ENCODE measurements around the gene ARHGAP28. TPM values are rescaled to one million over a fixed set of nuclear protein-coding genes. Genes with fewer than 3 reads are reported as not detected.

ARHGAP28 gene
- total and polyA plus RNA-seq, 4 experiments from 2014 or later: not detected

DNA sequence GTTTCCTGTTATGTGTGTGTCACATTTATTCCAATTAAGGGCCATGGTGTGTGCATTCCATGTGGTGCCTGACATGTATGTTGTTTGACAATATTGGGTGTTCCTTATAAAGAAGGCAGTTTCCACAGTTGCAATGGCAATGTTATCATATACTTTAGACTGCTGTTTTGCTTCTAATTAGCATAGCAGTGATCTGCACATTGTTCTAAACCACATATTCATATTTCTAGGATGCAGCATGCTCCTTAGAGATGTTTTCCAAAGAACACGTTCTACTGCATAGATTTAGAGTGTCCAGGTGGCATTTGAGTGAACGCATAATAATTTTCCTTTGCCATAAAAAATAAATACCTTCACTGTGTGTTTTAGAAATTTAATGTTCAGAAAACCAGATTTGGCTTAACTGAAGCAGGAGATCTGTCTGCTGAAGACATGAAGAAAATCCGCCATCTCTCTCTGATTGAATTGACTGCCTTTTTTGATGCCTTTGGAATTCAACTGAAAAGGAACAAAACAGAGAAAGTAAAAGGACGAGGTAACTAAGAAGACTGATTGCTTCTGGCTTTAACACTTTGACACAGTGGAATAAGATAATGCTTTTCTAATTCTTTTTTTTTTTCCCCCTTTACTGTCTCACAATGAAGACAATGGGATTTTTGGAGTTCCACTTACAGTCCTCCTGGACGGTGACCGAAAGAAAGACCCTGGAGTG is 143.7 kb downstream of the ARHGAP28 start:
- ChIA-PET POLR2A (ENCODE audit: partially characterized antibody) (no interaction called here), CTCF (ENCODE audit: partially characterized antibody) (no interaction called here)
- Histone ChIP-seq H3K27me3 (ENCODE audit: insufficient read depth, low read length) (no peaks in the 10 kb centered on the region), H3K27ac (ENCODE audit: low read depth, low read length) (no peak overlapping the region), H3K4me3 (ENCODE audit: low read length in 2 of 2) (no peak overlapping the region), H3K36me3 (ENCODE audit: insufficient read depth, low read length) (no peaks in the 10 kb centered on the region), H3K4me1 (ENCODE audit: insufficient read depth, low read length) (no peaks in the 10 kb centered on the region), H3K9me3 (ENCODE audit: control insufficient read depth in 1 of 2, low read length in 2 of 2) (no peaks in the 10 kb centered on the region)
- no peaks in the 10 kb centered on the region for H3K4me1 Mint-ChIP-seq
- no peak overlapping the region for H3K27ac Mint-ChIP-seq
- intact Hi-C loops (cut with micrococcal nuclease): no loop called here
- no peak overlapping the region for H3K4me3 Mint-ChIP-seq
- DNase-seq: no peak
- peaks cover 0 to 2% of the 10 kb centered on the region in 2 donors for H3K27me3 Mint-ChIP-seq
- peaks cover 0 to 5% (median 1%) of the 10 kb centered on the region in 8 donors for H3K9me3 Mint-ChIP-seq
- H3K36me3 Mint-ChIP-seq: no peaks in the 10 kb centered on the region

- intact Hi-C loops (cut with micrococcal nuclease): no loop called here
- no peak overlapping the region for H3K27ac ChIP-seq (ENCODE audit: low read depth, low read length)
- H3K4me1 ChIP-seq (ENCODE audit: insufficient read depth, low read length): no peaks in the 10 kb centered on the region
- ChIA-PET CTCF (ENCODE audit: partially characterized antibody) (no interaction called here), POLR2A (ENCODE audit: partially characterized antibody) (no interaction called here)
- Mint-ChIP-seq H3K4me3 (no peak overlapping the region), H3K36me3 (no peaks in the 10 kb centered on the region), H3K4me1 (no peaks in the 10 kb centered on the region), H3K27me3 (peaks cover 0 to 2% of the 10 kb centered on the region in 2 donors), H3K27ac (peak overlapping the region in 1 of 7 donors; percentile 13), H3K9me3 (peaks cover 0 to 5% (median 1%) of the 10 kb centered on the region in 8 donors)
- no peak for DNase-seq
- H3K27me3 ChIP-seq (ENCODE audit: insufficient read depth, low read length): no peaks in the 10 kb centered on the region
- no peak overlapping the region for H3K4me3 ChIP-seq (ENCODE audit: low read length in 2 of 2)
- H3K36me3 ChIP-seq (ENCODE audit: insufficient read depth, low read length): no peaks in the 10 kb centered on the region
- no peaks in the 10 kb centered on the region for H3K9me3 ChIP-seq (ENCODE audit: control insufficient read depth in 1 of 2, low read length in 2 of 2)
Observed at GRCh38 chr18:6874315-6874714, 144.8 kb downstream of the ARHGAP28 start.

GRCh38 chr18:6875749-6876148 is 146.2 kb downstream of the ARHGAP28 start:
- H3K27me3 Mint-ChIP-seq: peaks cover 0 to 2% of the 10 kb centered on the region in 2 donors
- CTCF ChIA-PET (ENCODE audit: partially characterized antibody): no interaction called here

GRCh38 chr18:6876641-6877041 is 147.1 kb downstream of the ARHGAP28 start:
- intact Hi-C loops (cut with micrococcal nuclease): no loop called here
- no peak for DNase-seq
- H3K27me3 Mint-ChIP-seq: peaks cover 0 to 2% of the 10 kb centered on the region in 2 donors
- Histone ChIP-seq H3K27ac (ENCODE audit: low read depth, low read length) (no peak overlapping the region), H3K4me3 (ENCODE audit: low read length in 2 of 2) (no peak overlapping the region), H3K4me1 (ENCODE audit: insufficient read depth, low read length) (no peaks in the 10 kb centered on the region), H3K27me3 (ENCODE audit: insufficient read depth, low read length) (no peaks in the 10 kb centered on the region), H3K36me3 (ENCODE audit: insufficient read depth, low read length) (no peaks in the 10 kb centered on the region), H3K9me3 (ENCODE audit: control insufficient read depth in 1 of 2, low read length in 2 of 2) (no peaks in the 10 kb centered on the region)
- peaks cover 0 to 5% (median 3%) of the 10 kb centered on the region in 8 donors for H3K9me3 Mint-ChIP-seq
- H3K27ac Mint-ChIP-seq: no peak overlapping the region
- no peaks in the 10 kb centered on the region for H3K4me1 Mint-ChIP-seq
- H3K36me3 Mint-ChIP-seq: no peaks in the 10 kb centered on the region
- POLR2A ChIA-PET (ENCODE audit: partially characterized antibody): no interaction called here
- CTCF ChIA-PET (ENCODE audit: partially characterized antibody): no interaction called here
- no peak overlapping the region for H3K4me3 Mint-ChIP-seq

More at GRCh38 chr18:6875749-6876148, 146.2 kb downstream of the ARHGAP28 start:
- Histone ChIP-seq H3K27me3 (ENCODE audit: insufficient read depth, low read length) (no peaks in the 10 kb centered on the region), H3K36me3 (ENCODE audit: insufficient read depth, low read length) (no peaks in the 10 kb centered on the region), H3K27ac (ENCODE audit: low read depth, low read length) (no peak overlapping the region), H3K4me1 (ENCODE audit: insufficient read depth, low read length) (no peaks in the 10 kb centered on the region), H3K4me3 (ENCODE audit: low read length in 2 of 2) (no peak overlapping the region), H3K9me3 (ENCODE audit: control insufficient read depth in 1 of 2, low read length in 2 of 2) (no peaks in the 10 kb centered on the region)
- POLR2A ChIA-PET (ENCODE audit: partially characterized antibody): no interaction called here
- no peaks in the 10 kb centered on the region for H3K36me3 Mint-ChIP-seq
- H3K4me3 Mint-ChIP-seq: no peak overlapping the region
- peaks cover 0 to 5% (median 3%) of the 10 kb centered on the region in 8 donors for H3K9me3 Mint-ChIP-seq
- no peak for DNase-seq
- intact Hi-C loops (cut with micrococcal nuclease): no loop called here
- no peak overlapping the region for H3K27ac Mint-ChIP-seq
- H3K4me1 Mint-ChIP-seq: no peaks in the 10 kb centered on the region

DNA sequence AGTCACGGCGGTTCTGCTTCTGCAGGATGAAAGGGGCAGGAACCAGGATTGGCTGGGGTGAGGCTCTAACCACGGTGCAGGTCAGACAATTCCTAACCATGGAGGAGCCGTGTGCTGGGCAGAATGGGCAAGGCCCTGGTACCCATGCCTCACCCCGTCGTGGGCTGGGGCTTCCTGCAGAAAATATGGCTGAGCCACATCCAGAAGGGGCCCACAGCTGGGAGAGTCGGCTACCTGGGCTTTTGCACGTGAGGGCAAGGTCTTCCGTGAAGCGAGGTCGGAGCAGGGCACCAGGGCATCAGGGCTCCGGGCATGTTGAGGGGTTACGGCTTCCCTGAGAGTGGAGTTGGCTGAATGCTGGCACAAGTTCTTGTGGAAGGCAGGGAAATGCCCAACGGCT is 147.8 kb downstream of the ARHGAP28 start:
- Histone ChIP-seq H3K4me3 (ENCODE audit: low read length in 2 of 2) (no peak overlapping the region), H3K9me3 (ENCODE audit: control insufficient read depth in 1 of 2, low read length in 2 of 2) (no peaks in the 10 kb centered on the region), H3K27ac (ENCODE audit: low read depth, low read length) (no peak overlapping the region), H3K27me3 (ENCODE audit: insufficient read depth, low read length) (no peaks in the 10 kb centered on the region), H3K36me3 (ENCODE audit: insufficient read depth, low read length) (no peaks in the 10 kb centered on the region), H3K4me1 (ENCODE audit: insufficient read depth, low read length) (no peaks in the 10 kb centered on the region)
- POLR2A ChIA-PET (ENCODE audit: partially characterized antibody): no interaction called here
- no peak for DNase-seq
- H3K9me3 Mint-ChIP-seq: peaks cover 0 to 5% (median 3%) of the 10 kb centered on the region in 8 donors
- H3K27ac Mint-ChIP-seq: no peak overlapping the region
- no peaks in the 10 kb centered on the region for H3K36me3 Mint-ChIP-seq
- intact Hi-C loops (cut with micrococcal nuclease): no loop called here
- no peak overlapping the region for H3K4me3 Mint-ChIP-seq
- CTCF ChIA-PET (ENCODE audit: partially characterized antibody): no interaction called here
- H3K4me1 Mint-ChIP-seq: no peaks in the 10 kb centered on the region
- H3K27me3 Mint-ChIP-seq: peaks cover 0 to 2% of the 10 kb centered on the region in 2 donors

DNA sequence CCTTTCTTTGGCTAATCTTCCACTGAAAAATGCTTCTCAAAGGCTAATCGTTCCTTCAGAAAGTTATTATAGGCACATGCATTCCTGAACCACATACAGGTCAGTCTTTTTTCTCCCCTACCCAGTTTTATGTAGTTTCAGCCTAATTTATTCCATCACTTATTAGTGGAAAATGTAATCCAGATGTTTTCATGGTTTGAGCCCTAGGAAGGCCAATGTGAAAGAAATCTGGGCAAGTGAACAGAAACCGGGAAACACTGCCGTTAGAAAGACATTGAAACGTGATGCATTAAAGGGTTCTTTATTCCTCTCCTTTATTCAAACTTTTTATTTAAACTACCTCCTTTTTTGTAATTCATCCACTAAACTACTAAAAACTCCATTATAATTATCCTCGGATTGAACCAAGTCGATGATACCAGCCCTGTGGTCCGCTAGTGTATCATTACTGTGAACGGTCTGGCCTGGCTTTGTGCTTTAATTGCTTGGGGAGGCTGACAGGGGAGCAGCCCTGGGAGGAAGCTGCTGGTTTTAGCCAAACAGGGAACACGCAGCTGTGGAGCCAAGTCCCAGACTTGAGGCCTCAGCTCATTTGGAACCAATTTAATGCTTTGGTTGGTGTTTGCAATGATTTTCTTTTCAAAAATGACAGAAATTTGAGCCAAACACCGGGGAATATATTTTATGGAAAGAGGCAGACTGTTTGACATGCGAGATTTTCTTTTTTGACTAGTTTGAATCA is 149.2 kb downstream of the ARHGAP28 start:
- Mint-ChIP-seq H3K27me3 (peaks cover 0 to 2% of the 10 kb centered on the region in 2 donors), H3K9me3 (peaks cover 0 to 8% (median 3%) of the 10 kb centered on the region in 8 donors), H3K4me3 (no peak overlapping the region), H3K27ac (no peak overlapping the region), H3K4me1 (no peaks in the 10 kb centered on the region), H3K36me3 (no peaks in the 10 kb centered on the region)
- H3K36me3 ChIP-seq (ENCODE audit: insufficient read depth, low read length): no peaks in the 10 kb centered on the region
- DNase-seq: no peak
- no peak overlapping the region for H3K4me3 ChIP-seq (ENCODE audit: low read length in 2 of 2)
- CTCF ChIA-PET (ENCODE audit: partially characterized antibody): no interaction called here
- no peaks in the 10 kb centered on the region for H3K27me3 ChIP-seq (ENCODE audit: insufficient read depth, low read length)
- POLR2A ChIA-PET (ENCODE audit: partially characterized antibody): no interaction called here
- intact Hi-C loops (cut with micrococcal nuclease): no loop called here
- no peaks in the 10 kb centered on the region for H3K4me1 ChIP-seq (ENCODE audit: insufficient read depth, low read length)
- no peak overlapping the region for H3K27ac ChIP-seq (ENCODE audit: low read depth, low read length)
- no peaks in the 10 kb centered on the region for H3K9me3 ChIP-seq (ENCODE audit: control insufficient read depth in 1 of 2, low read length in 2 of 2)

GRCh38 chr18:6879508-6880195 is 150.1 kb downstream of the ARHGAP28 start:
- no peak overlapping the region for H3K4me3 ChIP-seq (ENCODE audit: low read length in 2 of 2)
- H3K27ac Mint-ChIP-seq: no peak overlapping the region
- intact Hi-C loops (cut with micrococcal nuclease): no loop called here
- H3K36me3 ChIP-seq (ENCODE audit: insufficient read depth, low read length): no peaks in the 10 kb centered on the region
- H3K4me1 ChIP-seq (ENCODE audit: insufficient read depth, low read length): no peaks in the 10 kb centered on the region
- no peaks in the 10 kb centered on the region for H3K4me1 Mint-ChIP-seq
- no peaks in the 10 kb centered on the region for H3K27me3 ChIP-seq (ENCODE audit: insufficient read depth, low read length)
- H3K36me3 Mint-ChIP-seq: no peaks in the 10 kb centered on the region
- H3K9me3 ChIP-seq (ENCODE audit: control insufficient read depth in 1 of 2, low read length in 2 of 2): no peaks in the 10 kb centered on the region
- no peak for DNase-seq
- peaks cover 0 to 8% (median 3%) of the 10 kb centered on the region in 8 donors for H3K9me3 Mint-ChIP-seq
- H3K27ac ChIP-seq (ENCODE audit: low read depth, low read length): no peak overlapping the region
- ChIA-PET POLR2A (ENCODE audit: partially characterized antibody) (no interaction called here), CTCF (ENCODE audit: partially characterized antibody) (no interaction called here)
- peaks cover 0 to 2% of the 10 kb centered on the region in 2 donors for H3K27me3 Mint-ChIP-seq
- no peak overlapping the region for H3K4me3 Mint-ChIP-seq
